WI38 (cell line): Measurements from ENCODE around the gene C6orf118.

ENCODE experiments used
- H3K4me3 ChIP-seq: 2 replicates; pipeline ENCODE4 v1.5.1; 2011; ENCODE audit warnings: low read depth, mild to moderate bottlenecking, control low read depth, low read length
- TF ChIP-seq, protein P1 (sequence below): IDR thresholded peaks from 2 replicates; pipeline ENCODE4 v1.5.1; 2012; ENCODE audit warnings: low read depth, mild to moderate bottlenecking, control low read depth, low read length

The C6orf118 gene

DNA sequence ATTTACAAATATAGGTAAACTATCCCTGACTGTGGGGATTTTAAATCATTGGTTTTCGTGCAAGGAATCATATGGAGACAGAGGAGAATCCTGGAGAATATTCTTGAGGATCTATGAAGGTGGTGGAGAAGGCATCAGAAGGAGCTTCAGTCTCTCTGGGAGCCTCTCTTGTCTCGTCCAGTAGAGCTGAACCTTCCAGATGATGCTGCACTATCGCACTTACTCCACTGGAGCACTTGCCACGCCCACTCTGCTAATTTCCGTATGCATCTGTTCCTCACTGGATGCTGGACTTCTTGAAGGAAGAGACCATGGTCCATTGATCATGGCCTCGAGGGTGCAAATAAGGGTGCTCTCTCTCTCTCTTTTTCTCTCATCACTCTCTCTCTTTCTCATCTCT is 36.8 kb downstream of the C6orf118 start:
- no peak overlapping the region for H3K4me3 ChIP-seq
- TF ChIP-seq, protein P1, sequence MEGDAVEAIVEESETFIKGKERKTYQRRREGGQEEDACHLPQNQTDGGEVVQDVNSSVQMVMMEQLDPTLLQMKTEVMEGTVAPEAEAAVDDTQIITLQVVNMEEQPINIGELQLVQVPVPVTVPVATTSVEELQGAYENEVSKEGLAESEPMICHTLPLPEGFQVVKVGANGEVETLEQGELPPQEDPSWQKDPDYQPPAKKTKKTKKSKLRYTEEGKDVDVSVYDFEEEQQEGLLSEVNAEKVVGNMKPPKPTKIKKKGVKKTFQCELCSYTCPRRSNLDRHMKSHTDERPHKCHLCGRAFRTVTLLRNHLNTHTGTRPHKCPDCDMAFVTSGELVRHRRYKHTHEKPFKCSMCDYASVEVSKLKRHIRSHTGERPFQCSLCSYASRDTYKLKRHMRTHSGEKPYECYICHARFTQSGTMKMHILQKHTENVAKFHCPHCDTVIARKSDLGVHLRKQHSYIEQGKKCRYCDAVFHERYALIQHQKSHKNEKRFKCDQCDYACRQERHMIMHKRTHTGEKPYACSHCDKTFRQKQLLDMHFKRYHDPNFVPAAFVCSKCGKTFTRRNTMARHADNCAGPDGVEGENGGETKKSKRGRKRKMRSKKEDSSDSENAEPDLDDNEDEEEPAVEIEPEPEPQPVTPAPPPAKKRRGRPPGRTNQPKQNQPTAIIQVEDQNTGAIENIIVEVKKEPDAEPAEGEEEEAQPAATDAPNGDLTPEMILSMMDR: no peak

DNA sequence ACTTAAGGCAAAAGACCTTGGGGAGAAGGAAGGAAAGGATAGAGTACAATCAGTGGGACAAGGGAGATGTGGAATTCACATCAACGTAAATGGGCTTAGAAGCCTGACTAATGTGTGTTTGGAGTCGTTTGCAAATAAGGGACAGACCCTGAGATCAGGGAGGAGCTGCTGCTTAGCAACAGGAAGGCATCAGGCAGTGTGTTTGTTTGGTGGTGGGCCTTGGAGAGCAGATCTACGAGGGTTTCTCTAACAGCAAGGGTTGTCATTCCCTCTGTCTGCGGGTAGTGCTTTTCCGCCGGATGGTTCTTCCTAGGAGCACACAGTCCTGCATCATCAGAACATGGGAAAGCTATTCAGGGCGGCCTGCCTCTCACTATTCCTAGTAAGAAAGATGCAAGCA is 40.4 kb downstream of the C6orf118 start:
- TF ChIP-seq, protein P1: no peak
- H3K4me3 ChIP-seq: no peak overlapping the region

DNA sequence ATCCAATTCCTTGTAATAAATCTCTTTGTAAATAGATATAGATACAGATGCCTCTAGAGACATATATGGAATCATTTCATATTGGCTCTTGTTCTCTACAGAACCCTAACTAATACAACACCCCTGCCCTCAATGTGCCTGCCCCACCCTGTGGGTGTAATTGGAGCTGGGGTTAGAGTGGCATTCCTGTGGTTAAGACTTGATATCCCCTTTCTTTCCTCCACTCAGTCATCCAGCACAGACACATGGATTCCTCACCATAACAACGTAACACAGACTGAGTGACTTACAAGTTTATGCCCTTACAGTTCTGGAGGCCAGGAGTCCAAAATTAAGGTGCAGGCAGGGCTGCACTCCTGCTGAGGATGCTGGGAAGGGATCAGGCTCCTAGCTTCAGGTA is 42.8 kb downstream of the C6orf118 start:
- TF ChIP-seq, protein P1: no peak
- H3K4me3 ChIP-seq: no peak overlapping the region

DNA sequence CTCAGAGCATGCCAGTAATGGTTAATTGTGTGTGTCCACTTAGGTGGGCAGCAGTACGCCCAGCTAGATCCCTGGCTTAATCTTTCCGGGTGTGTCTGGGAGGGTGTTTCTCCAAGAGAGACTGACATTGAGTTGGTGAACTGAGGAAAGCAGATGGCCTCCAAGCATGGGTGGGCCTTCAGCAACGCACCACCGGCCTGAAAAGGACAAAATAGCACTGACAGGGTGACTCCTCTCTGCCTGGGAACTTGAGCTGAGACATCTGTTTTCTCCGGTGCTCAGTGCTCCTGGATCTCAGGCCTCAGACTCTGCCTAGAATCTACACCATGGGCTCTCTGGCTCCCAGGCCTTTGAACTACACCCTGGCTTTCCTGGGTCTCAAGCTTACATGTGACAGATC is 43.2 kb downstream of the C6orf118 start:
- TF ChIP-seq, protein P1: no peak

DNA sequence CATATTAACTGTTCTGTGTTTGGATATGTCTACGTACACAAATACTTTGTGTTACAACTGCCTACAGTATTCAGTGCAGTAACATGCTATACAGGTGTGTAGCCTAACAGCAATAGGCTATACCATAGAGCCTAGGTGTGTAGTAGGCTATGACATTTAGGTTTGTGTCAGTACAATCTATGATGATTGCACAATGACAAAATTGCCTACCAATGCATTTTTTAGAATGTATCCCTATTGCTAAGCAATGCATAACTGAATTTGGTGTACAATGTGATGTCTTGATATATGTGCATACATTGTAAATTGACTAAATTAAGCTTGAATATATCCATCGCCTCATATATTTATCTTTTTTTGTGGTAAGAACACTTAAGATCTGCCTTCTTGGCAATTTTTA is 48.9 kb downstream of the C6orf118 start:
- no peak overlapping the region for H3K4me3 ChIP-seq
- TF ChIP-seq, protein P1: no peak

More for the DNA sequence above, 43.2 kb downstream of the C6orf118 start:
- H3K4me3 ChIP-seq: no peak overlapping the region

DNA sequence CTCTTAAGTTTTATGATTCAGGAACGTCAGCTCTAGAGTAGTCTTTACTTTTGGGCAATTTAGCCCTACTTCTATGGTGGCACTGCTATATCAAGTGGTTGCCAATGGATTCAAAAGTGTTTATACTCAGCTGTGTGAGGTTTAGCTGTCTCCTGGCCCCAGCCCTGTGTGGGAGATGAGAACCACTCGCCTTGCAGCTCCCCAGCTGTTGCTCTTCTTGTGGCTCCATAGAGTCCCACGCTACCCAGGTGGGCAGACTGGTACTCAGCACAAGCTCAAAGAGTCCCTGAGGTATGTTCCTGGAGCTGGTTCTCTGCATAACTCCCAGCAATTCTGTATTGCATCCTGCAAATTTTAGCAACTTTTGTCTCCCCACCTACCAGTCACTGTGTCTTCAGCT is 59.6 kb downstream of the C6orf118 start:
- TF ChIP-seq, protein P1: no peak
- H3K4me3 ChIP-seq: no peak overlapping the region

DNA sequence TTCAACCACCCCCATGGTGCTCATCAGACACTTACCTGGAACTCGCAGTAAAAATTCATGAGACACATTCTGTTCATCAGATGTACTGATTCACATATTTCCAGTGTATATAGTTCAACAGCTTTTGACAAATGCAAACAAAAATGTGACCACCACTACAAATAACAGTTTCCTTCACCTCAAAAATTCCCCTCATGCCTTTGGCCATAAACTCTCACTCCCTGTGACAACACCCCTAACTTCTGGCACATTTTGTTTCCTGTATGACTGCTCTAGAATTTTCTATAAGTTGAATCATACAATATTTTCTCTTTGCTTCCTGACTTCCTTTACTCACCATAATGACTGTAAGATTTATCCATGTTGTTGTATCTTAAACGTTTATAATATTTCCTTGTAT is 63.7 kb downstream of the C6orf118 start:
- TF ChIP-seq, protein P1: no peak
- no peak overlapping the region for H3K4me3 ChIP-seq
